ENCODE measurements around the gene DKC1. TPM values are rescaled to one million over a fixed set of nuclear protein-coding genes. Genes with fewer than 3 reads are reported as not detected.

DKC1 gene
- total and polyA plus RNA-seq, 4 donors = 24.5 to 39.6 (median 33.2) TPM

GRCh38 chrX:154732421-154733065 lies 30.1 kb upstream of the DKC1 start:
- WGBS, 2 donors = 21 to 43% methylated on average over 5 of the region's 5 CpGs

GRCh38 chrX:154733066-154733425 lies 29.6 kb upstream of the DKC1 start:
- ATAC-seq (ENCODE audit: insufficient read depth, low FRiP score) (no peak), DNase-seq (no peak)
- no peak overlapping the region for H3K4me3 ChIP-seq
- peak overlapping the region; percentile 69 to 75 for H3K27ac ChIP-seq (ENCODE audit: low read depth in 1 of 2, low read length in 1 of 2)
- no peaks in the 10 kb centered on the region for H3K36me3 ChIP-seq (ENCODE audit: control insufficient read depth in 4 of 4, insufficient read depth in 4 of 4, low read length in 4 of 4)
- 49 to 61% methylated on average over 2 of the region's 2 CpGs for WGBS, 2 donors
- no peaks in the 10 kb centered on the region for H3K27me3 ChIP-seq (ENCODE audit: control insufficient read depth in 3 of 3, insufficient read depth in 3 of 3, low read length in 2 of 3)
- no peak for TF ChIP-seq CTCF (IDR thresholded peaks at IDR 0.05; ENCODE audit: control extremely low read depth, extremely low read depth)
- no peak overlapping the region for H3K9ac ChIP-seq (ENCODE audit: insufficient read depth in 1 of 2, low read length in 2 of 2)
- no peaks in the 10 kb centered on the region for H3K9me3 ChIP-seq (ENCODE audit: control insufficient read depth in 4 of 4, insufficient read depth in 3 of 4, low read length in 3 of 4)
- H3K4me1 ChIP-seq (ENCODE audit: control insufficient read depth in 5 of 5, insufficient read depth in 5 of 5, low read length in 5 of 5) = peaks cover 29 to 81% (median 39%) of the 10 kb centered on the region in 5 donors

More at GRCh38 chrX:154732421-154733065, 30.1 kb upstream of the DKC1 start:
- TF ChIP-seq CTCF (IDR thresholded peaks at IDR 0.05; ENCODE audit: control extremely low read depth, extremely low read depth) = no peak
- ATAC-seq (ENCODE audit: insufficient read depth, low FRiP score) (no peak), DNase-seq (no peak)
- H3K4me3 ChIP-seq = no peak overlapping the region
- peaks cover 28 to 83% (median 41%) of the 10 kb centered on the region in 5 donors for H3K4me1 ChIP-seq (ENCODE audit: control insufficient read depth in 5 of 5, insufficient read depth in 5 of 5, low read length in 5 of 5)
- H3K9me3 ChIP-seq (ENCODE audit: control insufficient read depth in 4 of 4, insufficient read depth in 3 of 4, low read length in 3 of 4) = no peaks in the 10 kb centered on the region
- H3K27ac ChIP-seq (ENCODE audit: low read depth in 1 of 2, low read length in 1 of 2) = peak overlapping the region; percentile 69 to 75
- no peak overlapping the region for H3K9ac ChIP-seq (ENCODE audit: insufficient read depth in 1 of 2, low read length in 2 of 2)
- no peaks in the 10 kb centered on the region for H3K36me3 ChIP-seq (ENCODE audit: control insufficient read depth in 4 of 4, insufficient read depth in 4 of 4, low read length in 4 of 4)
- no peaks in the 10 kb centered on the region for H3K27me3 ChIP-seq (ENCODE audit: control insufficient read depth in 3 of 3, insufficient read depth in 3 of 3, low read length in 2 of 3)

GRCh38 chrX:154734061-154734781 lies 28.4 kb upstream of the DKC1 start:
- Histone ChIP-seq H3K9ac (ENCODE audit: insufficient read depth in 1 of 2, low read length in 2 of 2) (peak overlapping the region in 1 of 2 donors; percentile 2), H3K4me1 (ENCODE audit: control insufficient read depth in 5 of 5, insufficient read depth in 5 of 5, low read length in 5 of 5) (peaks cover 25 to 76% (median 40%) of the 10 kb centered on the region in 5 donors)
- 2 to 29% methylated on average over 8 of the region's 8 CpGs for WGBS, 2 donors

More at GRCh38 chrX:154734061-154734781, 28.4 kb upstream of the DKC1 start:
- Histone ChIP-seq H3K27ac (ENCODE audit: low read depth in 1 of 2, low read length in 1 of 2) (peak overlapping the region; percentile 91 to 97), H3K27me3 (ENCODE audit: control insufficient read depth in 3 of 3, insufficient read depth in 3 of 3, low read length in 2 of 3) (no peaks in the 10 kb centered on the region), H3K36me3 (ENCODE audit: control insufficient read depth in 4 of 4, insufficient read depth in 4 of 4, low read length in 4 of 4) (no peaks in the 10 kb centered on the region), H3K4me3 (no peak overlapping the region), H3K9me3 (ENCODE audit: control insufficient read depth in 4 of 4, insufficient read depth in 3 of 4, low read length in 3 of 4) (no peaks in the 10 kb centered on the region)
- peak; percentile 67 to 87 (median 74) for DNase-seq
- peak; percentile 63 for ATAC-seq (ENCODE audit: insufficient read depth, low FRiP score)
- TF ChIP-seq CTCF (IDR thresholded peaks at IDR 0.05; ENCODE audit: control extremely low read depth, extremely low read depth) = no peak

All from lung (tissue), 12 donors.